ENCODE data around the gene TMEM204.

TMEM204 gene

DNA sequence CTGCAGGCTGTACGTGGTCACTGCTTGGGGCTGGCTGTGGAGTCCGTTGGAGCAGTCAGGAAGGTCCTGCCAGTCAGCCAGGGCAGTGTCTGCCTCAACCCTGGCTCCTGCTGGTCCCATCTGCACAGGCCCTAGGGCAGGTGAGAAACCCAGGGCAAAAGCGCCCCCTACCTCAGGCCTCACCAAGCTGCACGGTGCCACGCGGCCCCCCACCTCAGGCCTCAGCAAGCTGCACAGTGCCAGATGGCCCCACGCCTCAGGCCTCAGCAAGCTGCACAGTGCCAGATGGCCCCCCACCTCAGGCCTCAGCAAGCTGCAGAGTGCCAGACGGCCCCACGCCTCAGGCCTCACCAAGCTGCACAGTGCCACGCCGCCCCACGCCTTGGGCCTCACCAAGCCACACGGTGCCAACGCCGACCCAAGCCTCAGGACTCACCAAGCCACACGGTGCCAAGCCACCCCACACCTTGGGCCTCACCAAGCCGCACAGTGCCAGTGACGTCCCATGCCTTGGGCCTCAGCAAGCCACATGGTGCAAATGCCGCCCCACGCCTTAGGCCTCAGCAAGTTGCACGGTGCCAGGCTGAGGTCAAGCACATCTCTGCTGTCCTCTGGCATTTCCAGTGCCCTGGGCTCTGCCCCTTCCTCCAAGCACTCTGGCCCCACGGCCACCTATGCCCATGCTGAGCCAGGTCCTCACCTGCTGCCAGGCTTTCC, 5.5 kb downstream of the TMEM204 start:
- Histone ChIP-seq H3K4me3 (ENCODE audit: low read length) (no peak overlapping the region), H3K36me3 (ENCODE audit: control insufficient read depth, insufficient read depth, low read length) (no peaks in the 10 kb centered on the region), H3K27me3 (ENCODE audit: control insufficient read depth, insufficient read depth, low read length) (no peaks in the 10 kb centered on the region), H3K9me3 (ENCODE audit: control insufficient read depth, low read length) (no peaks in the 10 kb centered on the region), H3K9ac (ENCODE audit: low read length) (no peak overlapping the region), H3K4me1 (ENCODE audit: control insufficient read depth, insufficient read depth, low read length) (peaks cover 3% of the 10 kb centered on the region)

DNA sequence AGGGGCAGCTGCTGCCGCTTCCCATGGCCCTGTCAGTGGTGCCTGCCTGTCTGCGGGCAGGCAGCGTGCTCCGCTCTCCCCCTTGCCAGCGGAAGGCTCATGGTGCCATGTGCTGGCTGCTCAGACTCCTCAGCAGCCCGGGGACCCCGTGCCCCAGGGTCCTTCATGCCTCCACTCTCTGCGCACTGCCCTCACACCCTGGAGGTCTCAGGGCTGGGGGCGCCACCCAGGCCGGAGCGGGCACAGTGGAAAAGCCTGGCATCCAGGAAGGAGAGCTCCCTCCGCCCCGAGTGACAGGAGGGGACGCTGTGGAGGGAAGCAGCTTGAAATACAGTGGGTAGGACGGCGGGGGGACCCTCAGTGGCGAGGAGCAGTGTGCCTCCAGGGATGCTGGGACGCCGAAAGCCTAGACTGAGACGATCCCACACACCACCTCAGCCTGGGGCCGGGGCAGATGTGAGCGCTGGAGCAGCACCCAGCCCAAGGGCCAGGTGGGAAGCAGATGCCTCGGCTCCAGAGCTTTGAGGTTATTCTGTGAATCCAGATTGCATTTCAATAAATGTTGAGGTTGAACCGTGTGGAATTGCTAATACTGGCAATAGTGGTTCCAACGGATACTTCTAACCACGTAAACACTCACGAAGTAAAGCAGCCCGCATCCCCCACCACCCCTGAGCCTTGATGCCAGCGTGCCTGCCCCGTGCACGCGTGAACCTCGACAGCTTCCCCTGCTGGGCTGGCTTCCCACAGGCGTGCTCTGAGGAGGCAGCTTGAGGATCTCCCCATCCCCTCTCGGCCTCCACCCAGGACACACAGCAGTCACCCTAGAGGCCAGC, 6.5 kb downstream of the TMEM204 start:
- no peak overlapping the region for H3K9ac ChIP-seq (ENCODE audit: low read length)
- H3K36me3 ChIP-seq (ENCODE audit: control insufficient read depth, insufficient read depth, low read length): no peaks in the 10 kb centered on the region
- H3K4me3 ChIP-seq (ENCODE audit: low read length): no peak overlapping the region
- no peaks in the 10 kb centered on the region for H3K9me3 ChIP-seq (ENCODE audit: control insufficient read depth, low read length)
- H3K4me1 ChIP-seq (ENCODE audit: control insufficient read depth, insufficient read depth, low read length): peaks cover 3% of the 10 kb centered on the region
- no peaks in the 10 kb centered on the region for H3K27me3 ChIP-seq (ENCODE audit: control insufficient read depth, insufficient read depth, low read length)

DNA sequence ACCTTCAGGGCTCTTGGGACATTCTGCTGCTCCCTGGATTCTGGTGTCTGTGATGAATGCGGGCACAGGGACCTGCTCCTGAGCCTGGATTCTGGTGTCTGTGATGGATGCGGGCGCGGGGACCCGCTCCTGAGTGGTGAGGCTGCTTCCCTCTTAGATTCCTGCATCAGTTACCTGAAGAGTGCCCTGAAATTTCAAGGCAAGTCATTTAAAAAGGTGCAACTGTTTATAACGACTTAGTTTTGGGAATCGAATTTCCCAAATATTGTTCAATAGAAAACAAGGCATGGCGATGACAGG, 7.0 kb downstream of the TMEM204 start:
- H3K27me3 ChIP-seq (ENCODE audit: control insufficient read depth, insufficient read depth, low read length): no peaks in the 10 kb centered on the region
- no peaks in the 10 kb centered on the region for H3K9me3 ChIP-seq (ENCODE audit: control insufficient read depth, low read length)
- H3K4me1 ChIP-seq (ENCODE audit: control insufficient read depth, insufficient read depth, low read length): peaks cover 8% of the 10 kb centered on the region
- no peaks in the 10 kb centered on the region for H3K36me3 ChIP-seq (ENCODE audit: control insufficient read depth, insufficient read depth, low read length)
- no peak overlapping the region for H3K9ac ChIP-seq (ENCODE audit: low read length)
- no peak overlapping the region for H3K4me3 ChIP-seq (ENCODE audit: low read length)

DNA sequence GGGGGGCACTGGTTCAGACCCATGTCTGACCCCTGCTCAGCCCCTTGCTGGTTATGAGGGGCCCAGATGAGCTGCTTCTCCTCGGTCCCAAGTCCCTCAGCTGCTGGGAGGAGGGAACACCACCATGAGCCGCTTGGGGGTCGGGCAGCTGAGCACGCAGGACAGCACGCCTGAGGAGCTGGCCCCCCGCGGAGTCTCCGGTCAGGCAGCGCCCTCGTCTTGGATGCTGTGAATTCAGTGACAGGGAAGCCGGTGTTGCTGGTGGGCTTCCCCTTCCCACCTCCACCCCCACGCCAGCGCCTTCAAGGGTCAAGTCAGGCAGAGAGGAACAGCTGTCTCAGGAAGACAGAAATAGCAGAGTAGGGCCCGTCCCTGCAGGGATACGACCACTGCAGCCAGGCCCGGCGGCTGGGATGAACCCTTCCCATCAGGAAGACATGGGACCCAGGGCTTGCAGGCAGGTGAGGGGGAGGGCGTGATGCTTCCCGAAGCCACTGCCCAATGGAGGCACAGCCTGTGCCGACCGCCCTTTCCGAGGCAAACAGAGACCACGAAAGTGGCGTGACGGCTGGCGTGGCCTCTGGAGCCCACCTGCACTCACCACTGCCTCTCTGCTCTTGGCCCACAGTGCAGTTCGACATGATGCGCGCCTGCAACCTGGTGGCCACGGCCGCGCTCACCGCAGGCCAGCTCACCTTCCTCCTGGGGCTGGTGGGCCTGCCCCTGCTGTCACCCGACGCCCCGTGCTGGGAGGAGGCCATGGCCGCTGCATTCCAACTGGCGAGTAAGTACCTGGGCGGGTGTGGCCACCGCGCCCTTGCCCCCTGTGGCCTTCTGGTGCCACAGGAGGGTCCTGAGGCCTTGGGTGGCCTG, 8.1 kb downstream of the TMEM204 start:
- peaks cover 14% of the 10 kb centered on the region for H3K4me1 ChIP-seq (ENCODE audit: control insufficient read depth, insufficient read depth, low read length)
- H3K36me3 ChIP-seq (ENCODE audit: control insufficient read depth, insufficient read depth, low read length): no peaks in the 10 kb centered on the region
- H3K9ac ChIP-seq (ENCODE audit: low read length): no peak overlapping the region
- H3K27me3 ChIP-seq (ENCODE audit: control insufficient read depth, insufficient read depth, low read length): no peaks in the 10 kb centered on the region
- H3K4me3 ChIP-seq (ENCODE audit: low read length): no peak overlapping the region
- H3K9me3 ChIP-seq (ENCODE audit: control insufficient read depth, low read length): no peaks in the 10 kb centered on the region

DNA sequence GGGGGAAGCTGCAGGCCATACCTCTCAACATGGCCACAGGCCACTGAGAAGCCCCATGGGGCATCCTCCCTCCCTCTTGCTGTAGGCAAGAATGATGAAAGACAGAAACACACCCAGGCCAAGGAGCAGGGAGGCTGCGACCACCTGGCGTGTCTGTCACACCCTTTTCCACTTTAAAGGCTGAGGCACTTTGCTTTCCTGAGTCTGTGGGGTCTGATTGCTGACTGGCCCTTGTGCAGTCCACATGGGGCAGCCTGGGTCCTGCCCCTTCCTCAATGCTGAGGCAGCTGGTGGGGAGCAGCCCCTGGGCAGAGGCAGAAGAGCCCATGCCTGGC, 8.7 kb downstream of the TMEM204 start:
- Histone ChIP-seq H3K9me3 (ENCODE audit: control insufficient read depth, low read length) (no peaks in the 10 kb centered on the region), H3K27me3 (ENCODE audit: control insufficient read depth, insufficient read depth, low read length) (no peaks in the 10 kb centered on the region), H3K4me1 (ENCODE audit: control insufficient read depth, insufficient read depth, low read length) (peaks cover 11% of the 10 kb centered on the region), H3K36me3 (ENCODE audit: control insufficient read depth, insufficient read depth, low read length) (no peaks in the 10 kb centered on the region), H3K9ac (ENCODE audit: low read length) (no peak overlapping the region), H3K4me3 (ENCODE audit: low read length) (no peak overlapping the region)

DNA sequence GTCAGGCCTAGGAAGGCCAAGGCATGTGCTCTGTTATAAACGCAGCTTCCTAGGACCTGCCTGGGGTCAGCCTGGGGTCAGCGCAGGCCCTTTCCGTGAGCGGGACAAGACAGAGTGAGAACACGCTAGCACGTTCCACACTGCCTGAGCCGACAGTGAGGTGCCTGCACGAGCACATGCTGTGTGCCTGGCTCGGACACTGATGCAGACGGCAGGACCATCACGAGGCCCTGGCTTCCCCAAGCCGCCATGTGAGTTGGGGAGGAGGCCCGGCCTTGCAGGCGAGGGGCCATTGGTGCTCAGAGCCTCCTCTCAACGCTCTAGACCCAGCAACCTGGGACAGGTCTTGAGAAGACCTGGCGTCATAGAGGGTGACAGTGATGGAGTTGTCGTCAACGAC, 9.1 kb downstream of the TMEM204 start:
- no peak overlapping the region for H3K4me3 ChIP-seq (ENCODE audit: low read length)
- no peak overlapping the region for H3K9ac ChIP-seq (ENCODE audit: low read length)
- H3K27me3 ChIP-seq (ENCODE audit: control insufficient read depth, insufficient read depth, low read length): no peaks in the 10 kb centered on the region
- no peaks in the 10 kb centered on the region for H3K36me3 ChIP-seq (ENCODE audit: control insufficient read depth, insufficient read depth, low read length)
- peaks cover 11% of the 10 kb centered on the region for H3K4me1 ChIP-seq (ENCODE audit: control insufficient read depth, insufficient read depth, low read length)
- H3K9me3 ChIP-seq (ENCODE audit: control insufficient read depth, low read length): no peaks in the 10 kb centered on the region

DNA sequence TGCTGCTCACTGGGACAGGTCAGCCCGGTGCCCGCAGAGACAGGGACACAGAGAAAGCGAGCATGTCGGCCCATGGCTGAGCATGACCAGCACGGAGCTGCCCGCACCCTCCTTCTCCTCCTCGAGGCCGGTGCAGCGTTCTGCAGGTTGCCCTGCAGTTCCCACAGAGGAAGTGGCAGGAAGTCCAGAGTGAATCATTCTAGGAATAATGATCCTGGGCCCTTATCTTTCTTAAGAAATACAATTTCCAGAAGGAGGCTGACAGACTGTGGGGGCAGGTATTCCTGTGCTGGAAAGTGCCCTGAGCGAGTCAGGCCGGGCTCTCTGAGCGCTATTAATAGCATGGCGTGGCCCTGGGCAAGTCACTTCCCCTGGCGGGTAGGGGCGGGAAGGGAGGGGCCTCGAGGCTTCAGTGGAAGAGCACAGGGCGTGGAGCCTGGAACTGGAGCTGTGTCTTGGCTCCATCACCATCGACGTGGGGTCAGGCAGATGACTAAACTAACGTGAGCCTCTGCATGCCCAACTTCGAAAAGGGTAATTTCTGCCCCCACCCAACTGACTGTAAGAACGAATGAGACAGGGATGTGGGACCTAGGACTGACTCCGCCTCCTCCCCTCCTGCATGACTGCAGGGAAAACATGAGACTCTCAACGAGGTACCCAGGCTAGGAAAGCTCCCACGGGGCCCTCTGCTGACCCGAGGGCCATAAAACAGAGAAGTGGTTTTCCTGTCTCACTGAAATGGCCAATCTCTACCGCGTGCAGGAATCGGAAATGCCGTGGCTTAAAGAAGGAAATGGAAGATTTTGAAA, 9.8 kb downstream of the TMEM204 start:
- H3K4me3 ChIP-seq (ENCODE audit: low read length): no peak overlapping the region
- no peaks in the 10 kb centered on the region for H3K27me3 ChIP-seq (ENCODE audit: control insufficient read depth, insufficient read depth, low read length)
- H3K9me3 ChIP-seq (ENCODE audit: control insufficient read depth, low read length): no peaks in the 10 kb centered on the region
- H3K9ac ChIP-seq (ENCODE audit: low read length): no peak overlapping the region
- H3K36me3 ChIP-seq (ENCODE audit: control insufficient read depth, insufficient read depth, low read length): no peaks in the 10 kb centered on the region
- H3K4me1 ChIP-seq (ENCODE audit: control insufficient read depth, insufficient read depth, low read length): peaks cover 11% of the 10 kb centered on the region

DNA sequence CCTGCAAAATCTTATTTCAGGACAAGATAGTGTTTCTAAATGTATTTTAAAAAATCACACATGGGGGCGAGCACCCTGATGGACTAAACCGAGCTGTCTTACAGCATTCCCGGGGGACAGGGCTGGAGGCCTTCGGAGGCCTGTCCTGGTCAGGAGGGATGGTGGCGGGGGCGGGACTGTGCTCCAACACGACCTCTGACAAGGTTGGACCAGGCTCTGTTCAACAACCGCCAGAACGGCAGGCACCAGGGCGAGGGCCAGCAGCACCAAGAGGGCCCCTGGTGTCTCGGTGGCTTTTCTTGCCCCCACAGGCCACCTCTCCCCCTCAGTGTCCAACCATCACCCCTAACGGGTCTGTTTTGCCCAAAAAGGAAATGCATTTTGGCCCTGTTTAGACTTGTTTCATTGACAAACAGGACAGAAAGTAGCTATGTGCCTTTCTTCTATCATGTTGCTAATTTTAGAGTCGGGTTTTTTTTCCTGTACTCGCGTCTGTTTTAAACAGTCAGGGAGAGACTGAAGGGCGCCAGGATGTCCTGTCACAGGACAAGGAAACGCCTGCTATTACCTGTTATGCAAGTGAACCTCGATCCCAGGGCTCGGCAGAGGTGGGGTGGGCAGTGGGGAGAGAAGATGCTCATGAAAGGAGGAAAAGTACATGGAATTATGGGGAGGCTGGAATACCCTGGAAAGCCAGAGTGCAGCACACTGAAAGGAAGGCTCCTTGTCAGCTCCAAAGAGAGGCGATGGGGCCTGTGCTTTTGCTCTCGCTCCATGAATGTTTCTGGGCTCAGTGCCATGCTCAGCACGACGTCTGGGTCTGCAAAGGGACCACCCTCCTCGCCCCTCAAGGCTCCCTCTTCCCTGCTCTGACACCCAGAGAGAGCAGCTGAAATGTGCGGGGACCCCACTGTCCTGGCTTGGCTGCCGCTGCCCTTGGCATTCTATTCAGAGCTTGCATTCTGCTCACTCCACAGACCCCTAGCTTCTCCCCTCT, 11.9 kb downstream of the TMEM204 start:
- H3K4me3 ChIP-seq (ENCODE audit: low read length): no peak overlapping the region

DNA sequence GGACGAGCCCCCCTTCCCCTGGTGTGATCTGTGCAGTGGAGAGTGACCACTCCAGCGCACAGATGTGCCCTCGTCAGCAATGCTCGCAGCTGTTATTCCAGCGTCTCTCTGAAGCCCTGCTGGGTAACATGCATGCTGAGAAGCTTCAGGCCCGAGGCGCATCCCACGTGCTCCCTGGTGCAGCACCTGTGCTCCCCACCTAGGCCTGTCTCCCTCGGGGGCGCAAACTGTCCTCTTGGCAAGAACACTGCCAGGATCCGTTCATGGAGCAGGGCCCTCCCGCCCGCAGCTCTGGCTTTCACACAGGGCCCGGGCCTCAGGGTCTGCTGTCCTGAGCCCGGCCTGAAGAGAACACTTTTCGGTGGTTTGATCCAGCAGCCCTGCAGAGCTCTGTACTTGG, 13.0 kb downstream of the TMEM204 start:
- no peaks in the 10 kb centered on the region for H3K27me3 ChIP-seq (ENCODE audit: control insufficient read depth, insufficient read depth, low read length)
- H3K4me1 ChIP-seq (ENCODE audit: control insufficient read depth, insufficient read depth, low read length): peaks cover 11% of the 10 kb centered on the region
- no peaks in the 10 kb centered on the region for H3K9me3 ChIP-seq (ENCODE audit: control insufficient read depth, low read length)
- no peak overlapping the region for H3K4me3 ChIP-seq (ENCODE audit: low read length)
- no peaks in the 10 kb centered on the region for H3K36me3 ChIP-seq (ENCODE audit: control insufficient read depth, insufficient read depth, low read length)
- H3K9ac ChIP-seq (ENCODE audit: low read length): no peak overlapping the region

More for the DNA sequence above, 11.9 kb downstream of the TMEM204 start:
- H3K9ac ChIP-seq (ENCODE audit: low read length): no peak overlapping the region
- H3K4me1 ChIP-seq (ENCODE audit: control insufficient read depth, insufficient read depth, low read length): peaks cover 11% of the 10 kb centered on the region
- H3K27me3 ChIP-seq (ENCODE audit: control insufficient read depth, insufficient read depth, low read length): no peaks in the 10 kb centered on the region
- H3K9me3 ChIP-seq (ENCODE audit: control insufficient read depth, low read length): no peaks in the 10 kb centered on the region
- H3K36me3 ChIP-seq (ENCODE audit: control insufficient read depth, insufficient read depth, low read length): no peaks in the 10 kb centered on the region

DNA sequence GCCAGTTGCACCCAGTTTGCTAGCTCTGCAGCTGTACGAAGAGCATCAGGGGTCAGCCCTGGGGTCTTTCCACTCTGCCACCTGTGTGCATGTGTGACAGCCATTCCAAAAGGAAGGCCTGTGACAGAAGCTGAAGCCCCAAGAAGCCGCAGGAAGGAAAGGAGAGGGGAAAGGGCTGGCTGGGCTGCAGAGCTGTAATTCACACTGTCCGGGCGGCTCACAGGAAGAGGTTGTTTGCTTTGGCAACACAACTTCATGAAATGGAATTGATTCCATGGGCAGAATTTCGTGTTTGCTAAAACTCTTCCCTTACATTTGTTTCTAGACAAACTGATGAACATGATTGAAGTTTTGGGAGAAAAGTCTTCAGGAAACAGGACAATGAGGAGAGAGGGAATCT, 14.8 kb downstream of the TMEM204 start:
- H3K9ac ChIP-seq (ENCODE audit: low read length): no peak overlapping the region
- no peaks in the 10 kb centered on the region for H3K36me3 ChIP-seq (ENCODE audit: control insufficient read depth, insufficient read depth, low read length)
- peaks cover 11% of the 10 kb centered on the region for H3K4me1 ChIP-seq (ENCODE audit: control insufficient read depth, insufficient read depth, low read length)
- no peak overlapping the region for H3K4me3 ChIP-seq (ENCODE audit: low read length)
- no peaks in the 10 kb centered on the region for H3K9me3 ChIP-seq (ENCODE audit: control insufficient read depth, low read length)
- H3K27me3 ChIP-seq (ENCODE audit: control insufficient read depth, insufficient read depth, low read length): no peaks in the 10 kb centered on the region

DNA sequence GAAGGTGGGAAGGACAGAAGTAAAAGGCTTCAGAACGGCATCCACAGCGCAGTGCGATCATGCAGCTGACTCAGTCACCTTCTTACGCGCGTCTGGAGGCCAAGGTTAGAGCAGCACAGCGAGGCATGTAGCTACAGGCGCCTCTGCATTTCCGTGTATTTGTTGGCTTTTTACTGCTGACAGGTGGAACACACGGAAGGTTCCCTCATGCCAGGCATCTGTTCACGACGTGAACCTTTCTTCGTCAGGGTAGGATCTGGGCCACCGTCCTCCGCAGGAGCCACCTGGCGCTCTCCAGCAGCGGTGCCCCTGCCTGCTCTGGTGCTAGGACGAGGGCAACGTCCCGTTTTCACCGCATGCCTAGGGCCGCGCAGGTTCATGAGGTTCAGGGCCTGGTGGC, 15.3 kb downstream of the TMEM204 start:
- Histone ChIP-seq H3K4me3 (ENCODE audit: low read length) (no peak overlapping the region), H3K4me1 (ENCODE audit: control insufficient read depth, insufficient read depth, low read length) (peaks cover 11% of the 10 kb centered on the region), H3K36me3 (ENCODE audit: control insufficient read depth, insufficient read depth, low read length) (no peaks in the 10 kb centered on the region), H3K27me3 (ENCODE audit: control insufficient read depth, insufficient read depth, low read length) (no peaks in the 10 kb centered on the region), H3K9me3 (ENCODE audit: control insufficient read depth, low read length) (no peaks in the 10 kb centered on the region), H3K9ac (ENCODE audit: low read length) (no peak overlapping the region)
